HL-60 (cell line): ENCODE measurements around the gene BHMT.

ENCODE experiments used
- CTCF ChIP-seq: IDR thresholded peaks from one replicate; pipeline ENCODE4 v1.5.1; 2011; ENCODE audit warnings: low read length, control low read depth, inconsistent platforms; ENCODE audit not compliant: insufficient read depth
- POLR2AphosphoS5 ChIP-seq: IDR thresholded peaks from 2 replicates; pipeline ENCODE4 v1.6.1; 2012; ENCODE audit warnings: low read depth
- REST ChIP-seq: IDR thresholded peaks from 2 replicates; pipeline ENCODE4 v1.6.1; 2012; ENCODE audit warnings: low read depth; ENCODE audit not compliant: insufficient replicate concordance
- SPI1 ChIP-seq: IDR thresholded peaks from 2 replicates; pipeline ENCODE4 v1.6.1; 2012; ENCODE audit warnings: low read depth, mild to moderate bottlenecking, borderline replicate concordance

GRCh38 chr5:79069488-79070349 is 41.9 kb upstream of the BHMT start, which contains the start of the genes BHMT2 and DMGDH:
- TF ChIP-seq CTCF (no peak), REST (no peak), SPI1 (no peak), POLR2AphosphoS5 (no peak)
